ENCODE data around the gene FOLR1.
"Not testable (repeated sequence)": the region's sequence is repeated elsewhere in the genome, so short reads cannot be mapped to it uniquely, and the experiment has no call there.

Gene FOLR1

GRCh38 chr11:72191961-72192381 lies at the start of gene FOLR1:
FOLR1 (plus strand) TSS chr11:72192140; CDS start chr11:72192174, 34 bp downstream.
- no peak for DNase-seq

GRCh38 chr11:72142543-72142942 lies 49.4 kb upstream of the FOLR1 start:
- not testable (repeated sequence) for DNase-seq

GRCh38 chr11:72144807-72145565 lies 47.0 kb upstream of the FOLR1 start:
- DNase-seq, result no peak

- no peak for DNase-seq
These were observed 45.3 kb upstream of the FOLR1 start for GRCh38 chr11:72146625-72147024.

GRCh38 chr11:72150882-72151281 lies 41.1 kb upstream of the FOLR1 start:
- no peak for DNase-seq

GRCh38 chr11:72153874-72154273 lies 38.1 kb upstream of the FOLR1 start:
- not testable (repeated sequence) for DNase-seq

- no peak for DNase-seq
These were observed 37.1 kb upstream of the FOLR1 start for GRCh38 chr11:72154816-72155215.

- no peak for DNase-seq
These were observed 36.2 kb upstream of the FOLR1 start for GRCh38 chr11:72155751-72156150.

- DNase-seq, result no peak
These were observed 34.8 kb upstream of the FOLR1 start for GRCh38 chr11:72157131-72157530.

- DNase-seq, result no peak
These were observed 31.6 kb upstream of the FOLR1 start for GRCh38 chr11:72160319-72160718.

GRCh38 chr11:72162891-72163492 lies 28.9 kb upstream of the FOLR1 start:
- DNase-seq, result no peak

- not testable (repeated sequence) for DNase-seq
These were observed 27.8 kb upstream of the FOLR1 start for GRCh38 chr11:72164187-72164586.

- not testable (repeated sequence) for DNase-seq
These were observed 22.8 kb upstream of the FOLR1 start for GRCh38 chr11:72169046-72169555.

- DNase-seq, result not testable (repeated sequence)
These were observed 22.2 kb upstream of the FOLR1 start for GRCh38 chr11:72169754-72170153.

GRCh38 chr11:72172043-72172442 lies 19.9 kb upstream of the FOLR1 start:
- not testable (repeated sequence) for DNase-seq

- no peak for DNase-seq
These were observed 18.6 kb upstream of the FOLR1 start for GRCh38 chr11:72173291-72173690.

GRCh38 chr11:72174302-72175070 lies 17.5 kb upstream of the FOLR1 start:
- DNase-seq, result no peak

GRCh38 chr11:72177656-72178055 lies 14.3 kb upstream of the FOLR1 start:
- DNase-seq, result no peak

GRCh38 chr11:72179049-72179803 lies 12.7 kb upstream of the FOLR1 start:
- DNase-seq, result no peak

- no peak for DNase-seq
These were observed 12.0 kb upstream of the FOLR1 start for GRCh38 chr11:72179804-72180396.

GRCh38 chr11:72180892-72181552 lies 10.9 kb upstream of the FOLR1 start:
- not testable (repeated sequence) for DNase-seq

GRCh38 chr11:72181553-72181958 lies 10.4 kb upstream of the FOLR1 start:
- DNase-seq, result not testable (repeated sequence)

Measured in DMS53 (cell line).